Stimulated activated CD4-positive, alpha-beta T cell treated with anti-CD3 and anti-CD28 coated beads, TNF-alpha, amount 100 ng/mL, for 24 hours (primary cell): ENCODE measurements around the gene REELD1.

Experiments used
- DNase-seq, 3 experiments: peaks; one replicate each; pipeline ENCODE4 v3.0.0-alpha.2; 2020; ENCODE audit warnings: low read depth in 3 of 3

REELD1 gene

GRCh38 chr4:146224326-146224966 is 10.1 kb downstream of the REELD1 start:
- DNase-seq = no peak

- no peak for DNase-seq
These were observed 15.1 kb downstream of the REELD1 start for GRCh38 chr4:146229406-146229805.

GRCh38 chr4:146232131-146232722 is 17.9 kb downstream of the REELD1 start:
- no peak for DNase-seq

- no peak for DNase-seq
These were observed 21.4 kb downstream of the REELD1 start for GRCh38 chr4:146235654-146236177.

- DNase-seq = no peak
These were observed 21.9 kb downstream of the REELD1 start for GRCh38 chr4:146236216-146236615.

GRCh38 chr4:146237092-146237491 is 22.8 kb downstream of the REELD1 start:
- no peak for DNase-seq

- DNase-seq = no peak
These were observed 23.8 kb downstream of the REELD1 start for GRCh38 chr4:146238107-146238506.

- peak; percentile 16 to 71 (median 36) for DNase-seq
These were observed 29.0 kb downstream of the REELD1 start for GRCh38 chr4:146243141-146243882.

- no peak for DNase-seq
These were observed 29.5 kb downstream of the REELD1 start for GRCh38 chr4:146243883-146244277.

- no peak for DNase-seq
These were observed 30.2 kb downstream of the REELD1 start for GRCh38 chr4:146244496-146244895.

- no peak for DNase-seq
These were observed 30.9 kb downstream of the REELD1 start for GRCh38 chr4:146245246-146245645.

GRCh38 chr4:146245850-146246249 is 31.5 kb downstream of the REELD1 start:
- no peak for DNase-seq

- no peak for DNase-seq
These were observed 32.0 kb downstream of the REELD1 start for GRCh38 chr4:146246381-146246780.

GRCh38 chr4:146247356-146247755 is 33.0 kb downstream of the REELD1 start:
- DNase-seq = no peak

GRCh38 chr4:146252969-146253611 is 38.8 kb downstream of the REELD1 start:
- no peak for DNase-seq

- no peak for DNase-seq
These were observed 41.1 kb downstream of the REELD1 start for GRCh38 chr4:146255463-146255862.

GRCh38 chr4:146255874-146256273 is 41.5 kb downstream of the REELD1 start:
- no peak for DNase-seq

- DNase-seq = no peak
These were observed 42.0 kb downstream of the REELD1 start for GRCh38 chr4:146256328-146256727.

GRCh38 chr4:146257511-146257910 is 43.2 kb downstream of the REELD1 start:
- DNase-seq = no peak

GRCh38 chr4:146260521-146260920 is 46.2 kb downstream of the REELD1 start:
- no peak for DNase-seq

- DNase-seq = no peak
These were observed 46.7 kb downstream of the REELD1 start for GRCh38 chr4:146261041-146261440.

GRCh38 chr4:146263793-146264192 is 49.5 kb downstream of the REELD1 start:
- DNase-seq = no peak
